Hepatocyte (in vitro differentiated cells): ENCODE data around the gene EFCAB9. TPM values are rescaled to one million over a fixed set of nuclear protein-coding genes. Genes with fewer than 3 reads are reported as not detected.
"Not testable (repeated sequence)": the region's sequence is repeated elsewhere in the genome, so short reads cannot be mapped to it uniquely, and the experiment has no call there.

Experiments used
- DNase-seq: peaks from one replicate; pipeline ENCODE4 v3.0.0-alpha.2; 2016; ENCODE audit warnings: low spot score
- H2AFZ ChIP-seq: fragments of 200-600 bp; sonication (generic); 2 replicates; pipeline ENCODE4 v1.6.0; 2016; ENCODE audit warnings: antibody characterized with exemption, mild to moderate bottlenecking
- H3K27ac ChIP-seq: fragments of 200-600 bp; sonication (generic); 2 replicates; pipeline ENCODE4 v1.5.1; 2016; ENCODE audit warnings: mild to moderate bottlenecking
- H3K27me3 ChIP-seq: fragments of 200-600 bp; sonication (generic); 2 replicates; pipeline ENCODE4 v1.6.1; 2016
- H3K36me3 ChIP-seq: fragments of 200-600 bp; sonication (generic); replicated peaks from 2 replicates; pipeline ENCODE4 v1.5.1; 2016; ENCODE audit warnings: low read depth; ENCODE audit not compliant: insufficient read depth
- H3K4me1 ChIP-seq: fragments of 200-600 bp; sonication (generic); 2 replicates; pipeline ENCODE4 v1.5.1; 2016; ENCODE audit warnings: mild to moderate bottlenecking, moderate library complexity; ENCODE audit not compliant: insufficient read depth
- H3K4me2 ChIP-seq: fragments of 200-600 bp; sonication (generic); 2 replicates; pipeline ENCODE4 v1.6.0; 2016
- H3K4me3 ChIP-seq: fragments of 200-600 bp; sonication (generic); 2 replicates; pipeline ENCODE4 v1.5.1; 2016; ENCODE audit warnings: mild to moderate bottlenecking
- H3K79me2 ChIP-seq: fragments of 200-600 bp; sonication (generic); 2 replicates; pipeline ENCODE4 v1.6.0; 2017; ENCODE audit warnings: mild to moderate bottlenecking
- H3K9me2 ChIP-seq: fragments of 200-600 bp; sonication (generic); replicated peaks from 2 replicates; pipeline ENCODE4 v1.6.0; 2017; ENCODE audit warnings: mild to moderate bottlenecking; ENCODE audit not compliant: insufficient read depth
- H3K9me3 ChIP-seq: fragments of 200-600 bp; sonication (generic); 2 replicates; pipeline ENCODE4 v1.5.1; 2016; ENCODE audit warnings: low read depth, mild to moderate bottlenecking
- H4K20me1 ChIP-seq: fragments of 200-600 bp; sonication (generic); 2 replicates; pipeline ENCODE4 v1.6.0; 2016; ENCODE audit warnings: mild to moderate bottlenecking; ENCODE audit not compliant: insufficient read depth, poor library complexity, severe bottlenecking
- CTCF ChIP-seq: fragments of 200-600 bp; sonication (generic); IDR thresholded peaks from 2 replicates; pipeline ENCODE4 v1.5.1; 2016; ENCODE audit warnings: antibody characterized with exemption, mild to moderate bottlenecking; ENCODE audit not compliant: poor library complexity
- EZH2 ChIP-seq: fragments of 200-600 bp; sonication (generic); IDR thresholded peaks from 2 replicates; pipeline ENCODE4 v1.6.1; 2016; ENCODE audit warnings: antibody characterized with exemption, mild to moderate bottlenecking, borderline replicate concordance
- EZH2phosphoT487 ChIP-seq: fragments of 200-600 bp; sonication (generic); IDR thresholded peaks from one replicate; pipeline ENCODE4 v1.6.1; 2018; ENCODE audit warnings: antibody characterized with exemption, mild to moderate bottlenecking, low read depth, moderate library complexity; ENCODE audit not compliant: unreplicated experiment, severe bottlenecking
- WGBS: methylation state at CpG from one replicate; pipeline ENCODE4 v1.1.6; 2016; ENCODE audit warnings: low lambda C conversion rate; ENCODE audit errors: missing lambda C conversion rate; 5-methylcytosine and 5-hydroxymethylcytosine counted together
- polyA plus RNA-seq: library from polyadenylated mRNA; unstranded; fragments of >200 nt; fragmentation: Nextera tagmentation; extraction: Ambion mirVana; gene quantifications from 2 replicates; pipeline ENCODE4 v1.2.1, GENCODE V29; 2016
- total RNA-seq: library from RNA; depleted of rRNA; stranded (reverse); fragments of >200 nt; gene quantifications from 2 replicates; pipeline ENCODE4 v1.2.3, GENCODE V29; 2014

The EFCAB9 gene
- total and polyA plus RNA-seq, 2 experiments from 2014 or later, result not detected

GRCh38 chr5:172151661-172152210, 42.2 kb upstream of the EFCAB9 start:
- no peak overlapping the region for H2AFZ ChIP-seq
- TF ChIP-seq EZH2phosphoT487 (no peak), EZH2 (no peak), CTCF (no peak)

GRCh38 chr5:172153695-172154094, 40.3 kb upstream of the EFCAB9 start:
- no peaks in the 10 kb centered on the region for H3K79me2 ChIP-seq
- no peak overlapping the region for H2AFZ ChIP-seq
- WGBS, result 92% methylated on average over 3 of the region's 3 CpGs

More at GRCh38 chr5:172151661-172152210, 42.2 kb upstream of the EFCAB9 start:
- Histone ChIP-seq H3K4me1 (no peaks in the 10 kb centered on the region), H3K4me2 (no peak overlapping the region), H3K4me3 (no peak overlapping the region), H4K20me1 (no peaks in the 10 kb centered on the region), H3K27ac (no peak overlapping the region), H3K79me2 (no peaks in the 10 kb centered on the region), H3K27me3 (no peaks in the 10 kb centered on the region), H3K36me3 (no peaks in the 10 kb centered on the region), H3K9me3 (no peaks in the 10 kb centered on the region), H3K9me2 (no peaks in the 10 kb centered on the region)
- WGBS, result 94% methylated on average over 10 of the region's 10 CpGs
- DNase-seq, result no peak

GRCh38 chr5:172155101-172155500, 38.9 kb upstream of the EFCAB9 start:
- not testable (repeated sequence) for H3K27ac ChIP-seq, H3K79me2 ChIP-seq, H3K36me3 ChIP-seq, H3K4me2 ChIP-seq, H3K4me3 ChIP-seq, H3K9me3 ChIP-seq, H3K27me3 ChIP-seq, H3K9me2 ChIP-seq, H3K4me1 ChIP-seq, H2AFZ ChIP-seq, DNase-seq, H4K20me1 ChIP-seq
- WGBS, result 96% methylated on average over 9 of the region's 9 CpGs

More at GRCh38 chr5:172153695-172154094, 40.3 kb upstream of the EFCAB9 start:
- no peak for TF ChIP-seq EZH2
- Histone ChIP-seq H3K36me3 (no peaks in the 10 kb centered on the region), H3K27me3 (no peaks in the 10 kb centered on the region), H3K27ac (no peak overlapping the region), H3K4me3 (no peak overlapping the region), H3K9me2 (no peaks in the 10 kb centered on the region), H3K4me2 (no peak overlapping the region), H4K20me1 (no peaks in the 10 kb centered on the region), H3K4me1 (no peaks in the 10 kb centered on the region), H3K9me3 (no peaks in the 10 kb centered on the region)
- no peak for DNase-seq

GRCh38 chr5:172156541-172156994, 37.4 kb upstream of the EFCAB9 start:
- no peak overlapping the region for H2AFZ ChIP-seq
- no peak for TF ChIP-seq EZH2
- TF ChIP-seq CTCF, result no peak
- TF ChIP-seq EZH2phosphoT487, result no peak
- H3K4me1 ChIP-seq, result no peaks in the 10 kb centered on the region
- H3K9me2 ChIP-seq, result no peaks in the 10 kb centered on the region
- no peak overlapping the region for H3K4me3 ChIP-seq
- no peaks in the 10 kb centered on the region for H3K9me3 ChIP-seq
- 80% methylated on average over 13 of the region's 13 CpGs for WGBS
- H3K36me3 ChIP-seq, result no peaks in the 10 kb centered on the region
- no peaks in the 10 kb centered on the region for H3K79me2 ChIP-seq
- no peaks in the 10 kb centered on the region for H3K27me3 ChIP-seq
- H3K27ac ChIP-seq, result no peak overlapping the region
- H4K20me1 ChIP-seq, result no peaks in the 10 kb centered on the region
- no peak overlapping the region for H3K4me2 ChIP-seq
- no peak for DNase-seq
